ENCODE results near the gene PRORP. TPM values are rescaled to one million over a fixed set of nuclear protein-coding genes. Genes with fewer than 3 reads are reported as not detected.

The PRORP gene
- total and polyA plus RNA-seq, 9 of the 15 experiments (the other 6 are each of a cell fraction or from before 2014, with no cell fraction given): 21.9 to 48.7 (median 36.5) TPM

DNA sequence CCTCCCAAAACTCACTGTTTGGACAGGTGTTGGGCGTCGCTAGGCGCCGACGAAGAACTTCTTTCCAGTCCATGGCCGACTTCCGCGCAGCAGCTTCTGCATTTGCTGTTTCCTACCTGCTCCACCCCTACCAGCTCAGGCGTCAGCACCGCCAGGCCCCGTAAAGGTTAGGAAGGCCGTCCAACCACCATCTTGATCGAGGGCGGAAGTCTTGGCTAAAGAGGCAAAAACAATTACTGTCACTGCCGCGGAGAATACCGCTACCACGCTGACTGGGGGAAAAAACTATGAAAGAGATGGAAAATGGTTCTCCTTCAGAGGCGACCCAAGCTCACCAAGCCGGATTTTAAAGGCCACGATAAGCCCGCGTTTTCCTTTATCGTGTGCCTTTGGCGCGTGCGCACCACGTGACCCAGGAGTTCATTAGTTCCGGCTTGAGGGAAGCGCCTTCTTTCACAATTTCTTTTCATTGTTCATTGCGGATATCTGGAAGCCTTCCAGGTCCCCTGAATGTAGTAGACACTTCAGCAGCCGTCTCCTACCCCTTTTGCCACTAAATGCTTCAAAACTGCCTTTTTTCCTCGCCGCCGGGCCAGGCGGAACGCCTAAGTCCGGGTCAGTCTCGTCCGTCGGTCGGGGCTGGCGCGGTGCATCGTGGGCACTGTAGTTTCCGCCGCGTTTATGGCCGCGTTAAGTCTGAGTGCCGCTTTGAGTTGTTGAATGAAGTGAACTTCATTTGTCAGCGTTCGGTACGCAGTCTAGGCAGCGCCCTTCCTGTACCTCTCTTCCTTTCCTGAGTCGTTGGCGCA, at the start of gene PRORP, which contains the start of gene PPP2R3C (continued):
- TF ChIP-seq ZHX1 (conservative IDR thresholded peaks at IDR 0.05; ENCODE audit: low read length): peak; percentile 80
- TF ChIP-seq MECOM (CRISPR knock-in tag; IDR thresholded peaks at IDR 0.05): no peak
- TF ChIP-seq C11orf30 (IDR thresholded peaks at IDR 0.05; ENCODE audit: low read depth): peak; percentile 51
- TF ChIP-seq ELF2 (CRISPR knock-in tag; IDR thresholded peaks at IDR 0.05): peak; percentile 96
- peak; percentile 94 for TF ChIP-seq USF2 (CRISPR knock-in tag; IDR thresholded peaks at IDR 0.05)
- TF ChIP-seq, protein P1, sequence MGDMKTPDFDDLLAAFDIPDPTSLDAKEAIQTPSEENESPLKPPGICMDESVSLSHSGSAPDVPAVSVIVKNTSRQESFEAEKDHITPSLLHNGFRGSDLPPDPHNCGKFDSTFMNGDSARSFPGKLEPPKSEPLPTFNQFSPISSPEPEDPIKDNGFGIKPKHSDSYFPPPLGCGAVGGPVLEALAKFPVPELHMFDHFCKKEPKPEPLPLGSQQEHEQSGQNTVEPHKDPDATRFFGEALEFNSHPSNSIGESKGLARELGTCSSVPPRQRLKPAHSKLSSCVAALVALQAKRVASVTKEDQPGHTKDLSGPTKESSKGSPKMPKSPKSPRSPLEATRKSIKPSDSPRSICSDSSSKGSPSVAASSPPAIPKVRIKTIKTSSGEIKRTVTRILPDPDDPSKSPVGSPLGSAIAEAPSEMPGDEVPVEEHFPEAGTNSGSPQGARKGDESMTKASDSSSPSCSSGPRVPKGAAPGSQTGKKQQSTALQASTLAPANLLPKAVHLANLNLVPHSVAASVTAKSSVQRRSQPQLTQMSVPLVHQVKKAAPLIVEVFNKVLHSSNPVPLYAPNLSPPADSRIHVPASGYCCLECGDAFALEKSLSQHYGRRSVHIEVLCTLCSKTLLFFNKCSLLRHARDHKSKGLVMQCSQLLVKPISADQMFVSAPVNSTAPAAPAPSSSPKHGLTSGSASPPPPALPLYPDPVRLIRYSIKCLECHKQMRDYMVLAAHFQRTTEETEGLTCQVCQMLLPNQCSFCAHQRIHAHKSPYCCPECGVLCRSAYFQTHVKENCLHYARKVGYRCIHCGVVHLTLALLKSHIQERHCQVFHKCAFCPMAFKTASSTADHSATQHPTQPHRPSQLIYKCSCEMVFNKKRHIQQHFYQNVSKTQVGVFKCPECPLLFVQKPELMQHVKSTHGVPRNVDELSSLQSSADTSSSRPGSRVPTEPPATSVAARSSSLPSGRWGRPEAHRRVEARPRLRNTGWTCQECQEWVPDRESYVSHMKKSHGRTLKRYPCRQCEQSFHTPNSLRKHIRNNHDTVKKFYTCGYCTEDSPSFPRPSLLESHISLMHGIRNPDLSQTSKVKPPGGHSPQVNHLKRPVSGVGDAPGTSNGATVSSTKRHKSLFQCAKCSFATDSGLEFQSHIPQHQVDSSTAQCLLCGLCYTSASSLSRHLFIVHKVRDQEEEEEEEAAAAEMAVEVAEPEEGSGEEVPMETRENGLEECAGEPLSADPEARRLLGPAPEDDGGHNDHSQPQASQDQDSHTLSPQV (IDR thresholded peaks at IDR 0.05): peak; percentile 73; the same call in 1 of the 2 replicates
- TF ChIP-seq ZNF224 (CRISPR knock-in tag; IDR thresholded peaks at IDR 0.05): peak; percentile 52; the same call in 1 of the 2 replicates
- TF ChIP-seq KDM2B (CRISPR knock-in tag; IDR thresholded peaks at IDR 0.05): no peak
- no peak for TF ChIP-seq CBFA2T3 (IDR thresholded peaks at IDR 0.05)
- no peak for TF ChIP-seq ZKSCAN1 (IDR thresholded peaks at IDR 0.05; ENCODE audit: low read depth, low read length)
- no peak for TF ChIP-seq TGIF2 (CRISPR knock-in tag; IDR thresholded peaks at IDR 0.05)
- no peak for TF ChIP-seq PHB2 (IDR thresholded peaks at IDR 0.05; ENCODE audit: low read depth)
- no peak for TF ChIP-seq FOXM1 (IDR thresholded peaks at IDR 0.05; ENCODE audit: low read depth)
- peak; percentile 56; the same call in 1 of the 2 replicates for TF ChIP-seq FOXM1 (CRISPR knock-in tag; IDR thresholded peaks at IDR 0.05; ENCODE audit: low read depth)
- TF ChIP-seq DMBX1 (CRISPR knock-in tag; IDR thresholded peaks at IDR 0.05; ENCODE audit: borderline replicate concordance): no peak; the same call in none of the 2 replicates
- TF ChIP-seq TSC22D4 (tag; IDR thresholded peaks at IDR 0.05): no peak
- peak; percentile 86 for TF ChIP-seq RBFOX2 (IDR thresholded peaks at IDR 0.05; ENCODE audit: low read depth, low read length)
- no peak for TF ChIP-seq ZC3H11A (IDR thresholded peaks at IDR 0.05; ENCODE audit: low read depth, low read length)
- TF ChIP-seq ARID1B (IDR thresholded peaks at IDR 0.05): no peak
- TF ChIP-seq NR1H2 (CRISPR knock-in tag; IDR thresholded peaks at IDR 0.05): no peak
- TF ChIP-seq CBFB (CRISPR knock-in tag; IDR thresholded peaks at IDR 0.05): no peak
- no peak for TF ChIP-seq HMG20A (CRISPR knock-in tag; conservative IDR thresholded peaks at IDR 0.05)
- TF ChIP-seq HDAC2 (IDR thresholded peaks at IDR 0.05): peak; percentile 26; the same call in 1 of the 2 replicates
- no peak for TF ChIP-seq SOX6 (IDR thresholded peaks at IDR 0.05)
